ENCODE measurements around the gene SCT.

The SCT gene

GRCh38 chr11:608791-609251 lies 18.2 kb downstream of the SCT start:
- no peak for DNase-seq

- DNase-seq = no peak
These were observed 18.9 kb downstream of the SCT start for GRCh38 chr11:607971-608659.

- no peak for DNase-seq
These were observed 19.8 kb downstream of the SCT start for GRCh38 chr11:607020-607780.

GRCh38 chr11:606245-606644 lies 20.7 kb downstream of the SCT start:
- no peak for DNase-seq

- DNase-seq = no peak
These were observed 21.5 kb downstream of the SCT start for GRCh38 chr11:605286-606129.

GRCh38 chr11:603154-603553 lies 23.8 kb downstream of the SCT start:
- DNase-seq = no peak

- no peak for DNase-seq
These were observed 25.3 kb downstream of the SCT start for GRCh38 chr11:601573-602245.

- DNase-seq = no peak
These were observed 28.8 kb downstream of the SCT start for GRCh38 chr11:598005-598680.

GRCh38 chr11:597166-597725 lies 29.7 kb downstream of the SCT start:
- no peak for DNase-seq

GRCh38 chr11:596374-596773 lies 30.6 kb downstream of the SCT start:
- no peak for DNase-seq

GRCh38 chr11:595400-595799 lies 31.6 kb downstream of the SCT start:
- no peak for DNase-seq

GRCh38 chr11:593347-593746 lies 33.6 kb downstream of the SCT start:
- no peak for DNase-seq

GRCh38 chr11:592918-593317 lies 34.1 kb downstream of the SCT start:
- DNase-seq = no peak

GRCh38 chr11:592501-592900 lies 34.5 kb downstream of the SCT start:
- DNase-seq = no peak

GRCh38 chr11:590997-591396 lies 36.0 kb downstream of the SCT start:
- no peak for DNase-seq

GRCh38 chr11:589798-590197 lies 37.2 kb downstream of the SCT start:
- DNase-seq = no peak

- DNase-seq = peak; percentile 62
These were observed 39.0 kb downstream of the SCT start for GRCh38 chr11:587978-588380.

GRCh38 chr11:587546-587945 lies 39.4 kb downstream of the SCT start:
- no peak for DNase-seq

GRCh38 chr11:586376-587316 lies 40.3 kb downstream of the SCT start:
- DNase-seq = no peak

- DNase-seq = no peak
These were observed 42.7 kb downstream of the SCT start for GRCh38 chr11:584287-584686.

- no peak for DNase-seq
These were observed 45.2 kb downstream of the SCT start for GRCh38 chr11:581752-582151.
